MCF 10A (cell line): ENCODE results near the gene TSC22D4. TPM values are rescaled to one million over a fixed set of nuclear protein-coding genes. Genes with fewer than 3 reads are reported as not detected.

Source experiments
- BruUV-seq: library from RNA; stranded (reverse); fragments of 400-500 nt; replicated peaks from 2 replicates; lab custom pipeline; 2021; lab: Mats Ljungman, UMichigan
- CTCF ChIA-PET: fragments of 300-600 bp; sonication (Branson Sonifier 250); formaldehyde crosslinking; extraction: SDS; loops from one replicate; lab custom pipeline; 2021; ENCODE audit warnings: antibody characterized with exemption, inconsistent platforms; lab: Yijun Ruan, JAX
- POLR2A ChIA-PET: fragments of 300-600, 350-650 bp; sonication (Branson Sonifier 250); formaldehyde crosslinking; extraction: SDS; loops from one replicate; lab custom pipeline; 2020; ENCODE audit warnings: antibody characterized with exemption, inconsistent platforms; lab: Yijun Ruan, JAX
- DNase-seq: peaks from one replicate; pipeline ENCODE4 v3.0.0-alpha.2; 2018; ENCODE audit not compliant: unreplicated experiment
- H3K27ac Mint-ChIP-seq: one replicate; pipeline ENCODE4 v1.8.0; 2022; ENCODE audit warnings: mild to moderate bottlenecking, low read depth, mixed read lengths; ENCODE audit not compliant: unreplicated experiment
- H3K27me3 Mint-ChIP-seq: one replicate; pipeline ENCODE4 v1.8.0; 2022; ENCODE audit warnings: mixed read lengths; ENCODE audit not compliant: insufficient read depth, unreplicated experiment
- H3K36me3 Mint-ChIP-seq: one replicate; pipeline ENCODE4 v1.8.0; 2022; ENCODE audit warnings: mild to moderate bottlenecking, moderate library complexity, mixed read lengths; ENCODE audit not compliant: insufficient read depth, unreplicated experiment
- H3K4me1 Mint-ChIP-seq: one replicate; pipeline ENCODE4 v1.8.0; 2022; ENCODE audit warnings: mixed read lengths; ENCODE audit not compliant: insufficient read depth, unreplicated experiment
- H3K4me3 Mint-ChIP-seq: one replicate; pipeline ENCODE4 v1.8.0; 2022; ENCODE audit warnings: mild to moderate bottlenecking, moderate library complexity, mixed read lengths; ENCODE audit not compliant: unreplicated experiment
- H3K9me3 Mint-ChIP-seq: one replicate; pipeline ENCODE4 v1.8.0; 2022; ENCODE audit warnings: mixed read lengths; ENCODE audit not compliant: unreplicated experiment
- CTCF ChIP-seq: fragments of 200-600 bp; IDR thresholded peaks from one replicate; pipeline ENCODE4 v1.8.0; 2022; ENCODE audit warnings: antibody characterized with exemption, mild to moderate bottlenecking; ENCODE audit not compliant: unreplicated experiment
- intact Hi-C: fragments of 100-400 bp; cut with micrococcal nuclease; formaldehyde crosslinking; loops from 2 replicates; pipeline ENCODE4 v1.14.1; 2022
- total RNA-seq: library from RNA; stranded (reverse); gene quantifications from 2 replicates; pipeline ENCODE4 v1.2.3, GENCODE V29; 2022

The TSC22D4 gene
- total RNA-seq, 1 experiment from 2014 or later = 36.0 TPM

- Mint-ChIP-seq H3K4me1 (peaks cover 24% of the 10 kb centered on the region), H3K27ac (no peak overlapping the region), H3K27me3 (no peaks in the 10 kb centered on the region), H3K4me3 (no peak overlapping the region), H3K9me3 (no peaks in the 10 kb centered on the region), H3K36me3 (peaks cover 5% of the 10 kb centered on the region)
- no peak for TF ChIP-seq CTCF
- CTCF ChIA-PET = interaction anchor here (0.6 kb wide), 1 partner anchor 30 kb away, joined by 3 read pairs; no protein-coding TSS in a partner anchor
- intact Hi-C loops = no loop called here
- BruUV-seq = no TSS peak
- no peak for DNase-seq
- POLR2A ChIA-PET = interaction anchor here (1.0 to 1.5 kb wide), 3 partner anchors 28 to 30 kb away, joined by 3 to 8 read pairs (median 4); partner anchors contain the start of gene AGFG2
Measured at GRCh38 chr7:100510437-100511239, 31.6 kb upstream of the TSC22D4 start.

- TF ChIP-seq CTCF = no peak
- intact Hi-C loops = no loop called here
- Mint-ChIP-seq H3K27ac (peak overlapping the region; percentile 57), H3K36me3 (no peaks in the 10 kb centered on the region), H3K27me3 (no peaks in the 10 kb centered on the region), H3K4me3 (peak overlapping the region; percentile 17), H3K9me3 (no peaks in the 10 kb centered on the region), H3K4me1 (peaks cover 18% of the 10 kb centered on the region)
- POLR2A ChIA-PET = interaction anchor here (0.6 to 2.2 kb wide), 9 partner anchors 13 to 164 kb away, joined by 3 to 11 read pairs (median 4); partner anchors contain the start of genes AGFG2, GNB2 and TSC22D4
- CTCF ChIA-PET = no interaction called here
- DNase-seq = peak; percentile 95
- no TSS peak for BruUV-seq
Measured at GRCh38 chr7:100509231-100509630, 30.2 kb upstream of the TSC22D4 start.

- CTCF ChIA-PET = no interaction called here
- no peaks in the 10 kb centered on the region for H3K9me3 Mint-ChIP-seq
- no TSS peak for BruUV-seq
- no peak for TF ChIP-seq CTCF
- DNase-seq = no peak
- no peaks in the 10 kb centered on the region for H3K27me3 Mint-ChIP-seq
- peaks cover 24% of the 10 kb centered on the region for H3K4me1 Mint-ChIP-seq
- intact Hi-C loops = no loop called here
- no peak overlapping the region for H3K4me3 Mint-ChIP-seq
- no peaks in the 10 kb centered on the region for H3K36me3 Mint-ChIP-seq
- POLR2A ChIA-PET = interaction anchor here (0.6 kb wide), 1 partner anchor 1285 kb away, joined by 3 read pairs; no protein-coding TSS in a partner anchor
- no peak overlapping the region for H3K27ac Mint-ChIP-seq
Measured at GRCh38 chr7:100506356-100506923, 27.4 kb upstream of the TSC22D4 start.
